ENCODE data around the gene GPR22.

DNA sequence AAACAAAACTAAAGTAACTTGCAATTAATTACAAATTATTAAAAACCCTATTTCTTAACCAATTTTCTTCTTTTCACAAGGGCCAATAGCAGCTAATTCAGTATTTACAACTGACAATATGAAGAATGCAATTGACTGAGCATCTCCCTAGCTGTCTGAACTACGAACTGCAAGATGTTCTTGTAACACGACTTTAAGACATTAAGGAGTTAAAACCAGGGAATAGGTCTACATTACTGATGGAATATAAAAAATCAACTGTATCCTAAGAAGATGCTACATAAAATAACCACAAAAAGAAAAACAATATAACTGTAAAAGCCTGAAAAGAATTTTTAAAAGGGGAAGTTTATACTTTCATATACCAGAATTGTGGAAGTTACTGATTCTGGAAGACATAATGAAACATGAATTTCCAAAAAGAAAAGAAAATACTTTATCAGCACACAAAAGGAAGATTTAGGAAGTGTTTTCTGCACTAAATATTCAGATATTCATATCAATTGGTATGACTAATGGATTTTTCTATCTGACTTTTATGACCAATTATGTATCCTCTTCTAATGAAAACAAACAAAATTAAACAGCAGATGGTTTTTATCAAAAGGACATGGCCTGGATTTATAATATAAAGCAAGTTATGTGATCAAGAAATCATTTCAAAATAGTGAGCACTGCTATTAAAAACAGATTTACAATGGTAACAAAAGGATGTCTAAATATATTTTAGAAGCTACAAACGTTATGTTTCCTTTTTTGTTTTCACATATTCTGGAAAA lies 1.6 kb downstream of the GPR22 start:
- TF ChIP-seq, protein P1, sequence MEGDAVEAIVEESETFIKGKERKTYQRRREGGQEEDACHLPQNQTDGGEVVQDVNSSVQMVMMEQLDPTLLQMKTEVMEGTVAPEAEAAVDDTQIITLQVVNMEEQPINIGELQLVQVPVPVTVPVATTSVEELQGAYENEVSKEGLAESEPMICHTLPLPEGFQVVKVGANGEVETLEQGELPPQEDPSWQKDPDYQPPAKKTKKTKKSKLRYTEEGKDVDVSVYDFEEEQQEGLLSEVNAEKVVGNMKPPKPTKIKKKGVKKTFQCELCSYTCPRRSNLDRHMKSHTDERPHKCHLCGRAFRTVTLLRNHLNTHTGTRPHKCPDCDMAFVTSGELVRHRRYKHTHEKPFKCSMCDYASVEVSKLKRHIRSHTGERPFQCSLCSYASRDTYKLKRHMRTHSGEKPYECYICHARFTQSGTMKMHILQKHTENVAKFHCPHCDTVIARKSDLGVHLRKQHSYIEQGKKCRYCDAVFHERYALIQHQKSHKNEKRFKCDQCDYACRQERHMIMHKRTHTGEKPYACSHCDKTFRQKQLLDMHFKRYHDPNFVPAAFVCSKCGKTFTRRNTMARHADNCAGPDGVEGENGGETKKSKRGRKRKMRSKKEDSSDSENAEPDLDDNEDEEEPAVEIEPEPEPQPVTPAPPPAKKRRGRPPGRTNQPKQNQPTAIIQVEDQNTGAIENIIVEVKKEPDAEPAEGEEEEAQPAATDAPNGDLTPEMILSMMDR (IDR thresholded peaks at IDR 0.05): no peak
- TF ChIP-seq POLR2AphosphoS5 (IDR thresholded peaks at IDR 0.05; ENCODE audit: low read depth, low read length) (no peak), SIN3A (IDR thresholded peaks at IDR 0.05; ENCODE audit: borderline replicate concordance, insufficient read depth, low read depth, low read length) (no peak), TCF7L2 (IDR thresholded peaks at IDR 0.05; ENCODE audit: low read depth, low read length) (no peak)
- TF ChIP-seq, protein P2, sequence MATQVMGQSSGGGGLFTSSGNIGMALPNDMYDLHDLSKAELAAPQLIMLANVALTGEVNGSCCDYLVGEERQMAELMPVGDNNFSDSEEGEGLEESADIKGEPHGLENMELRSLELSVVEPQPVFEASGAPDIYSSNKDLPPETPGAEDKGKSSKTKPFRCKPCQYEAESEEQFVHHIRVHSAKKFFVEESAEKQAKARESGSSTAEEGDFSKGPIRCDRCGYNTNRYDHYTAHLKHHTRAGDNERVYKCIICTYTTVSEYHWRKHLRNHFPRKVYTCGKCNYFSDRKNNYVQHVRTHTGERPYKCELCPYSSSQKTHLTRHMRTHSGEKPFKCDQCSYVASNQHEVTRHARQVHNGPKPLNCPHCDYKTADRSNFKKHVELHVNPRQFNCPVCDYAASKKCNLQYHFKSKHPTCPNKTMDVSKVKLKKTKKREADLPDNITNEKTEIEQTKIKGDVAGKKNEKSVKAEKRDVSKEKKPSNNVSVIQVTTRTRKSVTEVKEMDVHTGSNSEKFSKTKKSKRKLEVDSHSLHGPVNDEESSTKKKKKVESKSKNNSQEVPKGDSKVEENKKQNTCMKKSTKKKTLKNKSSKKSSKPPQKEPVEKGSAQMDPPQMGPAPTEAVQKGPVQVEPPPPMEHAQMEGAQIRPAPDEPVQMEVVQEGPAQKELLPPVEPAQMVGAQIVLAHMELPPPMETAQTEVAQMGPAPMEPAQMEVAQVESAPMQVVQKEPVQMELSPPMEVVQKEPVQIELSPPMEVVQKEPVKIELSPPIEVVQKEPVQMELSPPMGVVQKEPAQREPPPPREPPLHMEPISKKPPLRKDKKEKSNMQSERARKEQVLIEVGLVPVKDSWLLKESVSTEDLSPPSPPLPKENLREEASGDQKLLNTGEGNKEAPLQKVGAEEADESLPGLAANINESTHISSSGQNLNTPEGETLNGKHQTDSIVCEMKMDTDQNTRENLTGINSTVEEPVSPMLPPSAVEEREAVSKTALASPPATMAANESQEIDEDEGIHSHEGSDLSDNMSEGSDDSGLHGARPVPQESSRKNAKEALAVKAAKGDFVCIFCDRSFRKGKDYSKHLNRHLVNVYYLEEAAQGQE (IDR thresholded peaks at IDR 0.05; ENCODE audit: insufficient read depth in 1 of 2, low read depth in 2 of 2, low read length in 1 of 2): no peak

Measured in Panc1 (cell line).